Measurements from ENCODE around the gene TMEM254. TPM values are rescaled to one million over a fixed set of nuclear protein-coding genes. Genes with fewer than 3 reads are reported as not detected.
A peak's percentile ranks its signal among the peaks of the same experiment; 100 is the strongest.
"Not testable (repeated sequence)": the region's sequence is repeated elsewhere in the genome, so short reads cannot be mapped to it uniquely, and the experiment has no call there.

Gene TMEM254
- total and polyA plus RNA-seq, 7 donors = 2.1 to 8.2 (median 4.7) TPM

- DNase-seq = no peak
- WGBS, 3 donors = 93 to 96% (median 93%) methylated on average over 6 of the region's 6 CpGs
- H3K27me3 ChIP-seq (ENCODE audit: insufficient read depth in 3 of 3, low read length in 2 of 3) = no peaks in the 10 kb centered on the region
- H3K27ac ChIP-seq = no peak overlapping the region
- no peak for ATAC-seq
- H3K4me1 ChIP-seq = no peaks in the 10 kb centered on the region
- no peak overlapping the region for H3K4me3 ChIP-seq
- TF ChIP-seq CTCF (IDR thresholded peaks at IDR 0.05) = no peak
- H3K9me3 ChIP-seq = no peaks in the 10 kb centered on the region
- H3K36me3 ChIP-seq (ENCODE audit: insufficient read depth in 1 of 2, low read depth in 1 of 2) = no peaks in the 10 kb centered on the region
- intact Hi-C loops (cut with DNase I) = no loop called here
These were observed 37.3 kb upstream of the TMEM254 start for GRCh38 chr10:80041162-80041561.

- ATAC-seq; H3K4me1 ChIP-seq; H3K27ac ChIP-seq; H3K36me3 ChIP-seq (ENCODE audit: insufficient read depth in 1 of 2, low read depth in 1 of 2); H3K9me3 ChIP-seq; H3K27me3 ChIP-seq (ENCODE audit: insufficient read depth in 3 of 3, low read length in 2 of 3); H3K4me3 ChIP-seq; intact Hi-C loops (cut with DNase I); DNase-seq: not testable (repeated sequence)
- 59 to 73% (median 64%) methylated on average over 6 of the region's 6 CpGs for WGBS, 3 donors
These were observed 33.5 kb upstream of the TMEM254 start for GRCh38 chr10:80044935-80045334.

DNA sequence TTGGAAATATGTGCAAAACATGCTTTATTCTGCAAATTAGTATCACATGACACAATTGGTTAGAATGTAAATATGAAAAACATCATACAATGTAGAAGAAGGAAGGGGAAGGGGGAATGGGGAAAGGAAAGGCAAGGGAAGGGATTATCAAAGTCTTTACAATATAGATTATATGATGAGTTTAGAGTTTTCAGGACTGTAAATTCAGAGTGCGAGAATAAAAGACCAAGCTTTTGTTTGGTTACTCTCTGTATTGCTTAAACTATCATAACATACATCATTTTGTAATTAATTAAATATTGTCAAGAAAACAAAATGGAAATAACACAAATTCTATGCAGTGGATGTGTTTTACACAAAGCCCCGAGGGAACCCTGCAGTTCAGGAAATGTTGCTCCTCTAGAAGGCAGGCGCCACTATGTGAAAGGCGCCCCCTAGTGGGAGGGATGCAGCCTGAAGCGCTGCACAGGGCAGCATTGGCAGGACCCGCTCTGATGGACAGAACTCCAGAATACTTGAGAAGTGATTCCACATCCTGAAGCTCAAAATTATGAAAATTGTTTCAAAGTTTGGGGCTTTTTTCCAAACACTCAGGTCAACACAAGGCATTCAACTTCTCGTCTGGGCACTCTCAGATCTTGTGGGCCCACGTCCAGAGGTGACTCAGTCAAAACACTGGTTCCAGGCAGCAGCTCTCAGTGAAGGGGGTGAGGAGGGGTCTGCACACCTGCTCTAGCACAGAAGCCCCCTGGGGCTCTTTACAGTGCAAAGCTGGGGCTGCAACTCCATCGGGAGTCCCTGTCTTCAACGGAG, 31.6 kb upstream of the TMEM254 start:
- peak; percentile 86 for TF ChIP-seq CTCF (IDR thresholded peaks at IDR 0.05)
- Histone ChIP-seq H3K4me1 (no peaks in the 10 kb centered on the region), H3K27me3 (ENCODE audit: insufficient read depth in 3 of 3, low read length in 2 of 3) (no peaks in the 10 kb centered on the region), H3K9me3 (no peaks in the 10 kb centered on the region), H3K4me3 (no peak overlapping the region), H3K27ac (no peak overlapping the region), H3K36me3 (ENCODE audit: insufficient read depth in 1 of 2, low read depth in 1 of 2) (no peaks in the 10 kb centered on the region)
- 29 to 35% (median 30%) methylated on average over 10 of the region's 10 CpGs for WGBS, 3 donors
- intact Hi-C loops (cut with DNase I) = no loop called here
- ATAC-seq (peak; percentile 71 to 91 (median 80)), DNase-seq (peak; percentile 70 to 77)

- 91 to 97% (median 95%) methylated on average over 3 of the region's 3 CpGs for WGBS, 3 donors
- Histone ChIP-seq H3K27me3 (ENCODE audit: insufficient read depth in 3 of 3, low read length in 2 of 3) (no peaks in the 10 kb centered on the region), H3K27ac (no peak overlapping the region), H3K4me3 (no peak overlapping the region), H3K9me3 (no peaks in the 10 kb centered on the region), H3K36me3 (ENCODE audit: insufficient read depth in 1 of 2, low read depth in 1 of 2) (no peaks in the 10 kb centered on the region), H3K4me1 (no peaks in the 10 kb centered on the region)
- TF ChIP-seq CTCF (IDR thresholded peaks at IDR 0.05) = no peak
- ATAC-seq (no peak), DNase-seq (no peak)
- intact Hi-C loops (cut with DNase I) = no loop called here
These were observed 27.7 kb upstream of the TMEM254 start for GRCh38 chr10:80050752-80051151.

DNA sequence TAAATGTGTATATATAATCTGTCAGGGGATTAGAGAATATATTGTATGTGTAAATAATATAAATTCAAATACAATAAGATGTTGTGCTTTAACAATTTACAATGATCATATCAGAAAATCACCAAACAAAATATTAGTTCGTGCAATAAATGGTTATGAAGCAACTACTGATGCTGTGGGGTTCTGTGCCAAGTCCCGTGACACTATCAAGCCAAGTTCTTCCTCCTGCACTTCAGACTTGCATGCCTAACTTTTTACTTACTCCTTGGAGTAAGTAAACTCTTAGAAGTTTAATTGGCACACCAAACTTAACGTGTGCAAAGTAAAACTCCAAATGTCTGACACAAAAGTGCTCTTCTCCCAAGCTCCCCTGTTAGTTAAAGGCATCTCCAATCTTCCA, 26.5 kb upstream of the TMEM254 start:
- intact Hi-C loops (cut with DNase I) = no loop called here
- Histone ChIP-seq H3K27ac (no peak overlapping the region), H3K4me1 (no peaks in the 10 kb centered on the region), H3K9me3 (no peaks in the 10 kb centered on the region), H3K4me3 (no peak overlapping the region), H3K36me3 (ENCODE audit: insufficient read depth in 1 of 2, low read depth in 1 of 2) (no peaks in the 10 kb centered on the region), H3K27me3 (ENCODE audit: insufficient read depth in 3 of 3, low read length in 2 of 3) (no peaks in the 10 kb centered on the region)
- TF ChIP-seq CTCF (IDR thresholded peaks at IDR 0.05) = no peak
- 66 to 78% (median 73%) methylated on average over 3 of the region's 3 CpGs for WGBS, 3 donors
- DNase-seq (no peak), ATAC-seq (no peak)

Data from psoas muscle (tissue), 8 donors.